OCI-LY7 (cell line): ENCODE measurements around the gene CDKN2B-AS1.

Experiments
- EZH2phosphoT487 ChIP-seq: fragments of 200-600 bp; sonication (generic); IDR thresholded peaks from 2 replicates; pipeline ENCODE4 v1.6.1; 2018; ENCODE audit warnings: low read depth, borderline replicate concordance, mild to moderate bottlenecking, mixed run types, antibody characterized with exemption, low read length, moderate library complexity, mixed read lengths
- TF ChIP-seq, protein P1 (sequence below): fragments of 200-600 bp; sonication (generic); conservative IDR thresholded peaks from 2 replicates; pipeline ENCODE4 v1.5.1; 2014; ENCODE audit warnings: mild to moderate bottlenecking, antibody characterized with exemption, low read length, moderate library complexity, mixed read lengths

DNA sequence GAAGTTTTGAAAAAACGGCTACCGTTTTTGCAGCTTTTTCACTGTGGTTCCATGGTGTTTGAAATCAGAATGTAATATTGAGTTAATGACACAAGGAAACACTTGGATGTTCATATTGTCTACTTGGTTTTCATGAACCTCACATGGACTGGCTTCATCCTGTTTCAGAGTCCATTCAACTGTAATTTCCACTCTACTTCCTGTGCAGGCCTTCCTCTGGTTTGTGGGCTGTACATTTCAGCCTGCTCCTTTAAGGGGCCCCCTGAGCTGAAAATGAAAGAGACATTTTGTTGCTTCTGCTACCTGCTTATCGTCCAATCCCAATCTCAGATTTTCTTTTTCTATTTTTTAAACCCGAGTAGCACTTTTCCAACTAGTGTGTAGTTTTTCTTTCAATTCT is 56.3 kb downstream of the CDKN2B-AS1 start:
- TF ChIP-seq, protein P1, sequence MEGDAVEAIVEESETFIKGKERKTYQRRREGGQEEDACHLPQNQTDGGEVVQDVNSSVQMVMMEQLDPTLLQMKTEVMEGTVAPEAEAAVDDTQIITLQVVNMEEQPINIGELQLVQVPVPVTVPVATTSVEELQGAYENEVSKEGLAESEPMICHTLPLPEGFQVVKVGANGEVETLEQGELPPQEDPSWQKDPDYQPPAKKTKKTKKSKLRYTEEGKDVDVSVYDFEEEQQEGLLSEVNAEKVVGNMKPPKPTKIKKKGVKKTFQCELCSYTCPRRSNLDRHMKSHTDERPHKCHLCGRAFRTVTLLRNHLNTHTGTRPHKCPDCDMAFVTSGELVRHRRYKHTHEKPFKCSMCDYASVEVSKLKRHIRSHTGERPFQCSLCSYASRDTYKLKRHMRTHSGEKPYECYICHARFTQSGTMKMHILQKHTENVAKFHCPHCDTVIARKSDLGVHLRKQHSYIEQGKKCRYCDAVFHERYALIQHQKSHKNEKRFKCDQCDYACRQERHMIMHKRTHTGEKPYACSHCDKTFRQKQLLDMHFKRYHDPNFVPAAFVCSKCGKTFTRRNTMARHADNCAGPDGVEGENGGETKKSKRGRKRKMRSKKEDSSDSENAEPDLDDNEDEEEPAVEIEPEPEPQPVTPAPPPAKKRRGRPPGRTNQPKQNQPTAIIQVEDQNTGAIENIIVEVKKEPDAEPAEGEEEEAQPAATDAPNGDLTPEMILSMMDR: no peak
- no peak for TF ChIP-seq EZH2phosphoT487
